GM21619 (cell line): ENCODE data around the gene JMJD1C.
"Not testable (repeated sequence)": the region's sequence is repeated elsewhere in the genome, so short reads cannot be mapped to it uniquely, and the experiment has no call there.

Source experiments
- ATAC-seq: cut with Tn5 transposase; IDR thresholded peaks from one replicate; pipeline ENCODE4 v1.9.1; 2021; ENCODE audit not compliant: unreplicated experiment

JMJD1C gene

GRCh38 chr10:63197344-63198092 lies 268.3 kb downstream of the JMJD1C start:
- ATAC-seq = no peak

- no peak for ATAC-seq
Measured at GRCh38 chr10:63192826-63193225, 273.0 kb downstream of the JMJD1C start.

- no peak for ATAC-seq
Measured at GRCh38 chr10:63175534-63175933, 290.2 kb downstream of the JMJD1C start.

GRCh38 chr10:63173468-63174232 lies 292.1 kb downstream of the JMJD1C start:
- peak; percentile 98 for ATAC-seq

GRCh38 chr10:63171926-63172325 lies 293.9 kb downstream of the JMJD1C start:
- ATAC-seq = no peak

- no peak for ATAC-seq
Measured at GRCh38 chr10:63171255-63171855, 294.4 kb downstream of the JMJD1C start.

GRCh38 chr10:63169624-63170023 lies 296.2 kb downstream of the JMJD1C start:
- ATAC-seq = no peak

GRCh38 chr10:63168821-63169462 lies 296.8 kb downstream of the JMJD1C start:
- ATAC-seq = no peak

- ATAC-seq = peak; percentile 62
Measured at GRCh38 chr10:63166742-63167258, 299.0 kb downstream of the JMJD1C start.

- ATAC-seq = no peak
Measured at GRCh38 chr10:63165249-63165648, 300.5 kb downstream of the JMJD1C start.

- no peak for ATAC-seq
Measured at GRCh38 chr10:63164166-63164623, 301.6 kb downstream of the JMJD1C start.

- ATAC-seq = no peak
Measured at GRCh38 chr10:63161592-63161991, 304.2 kb downstream of the JMJD1C start.

- ATAC-seq = peak; percentile 67
Measured at GRCh38 chr10:63157845-63158624, 307.7 kb downstream of the JMJD1C start.

GRCh38 chr10:63156236-63156635 lies 309.5 kb downstream of the JMJD1C start:
- ATAC-seq = no peak

- no peak for ATAC-seq
Measured at GRCh38 chr10:63155388-63156020, 310.3 kb downstream of the JMJD1C start.

GRCh38 chr10:63154546-63155387 lies 311.0 kb downstream of the JMJD1C start:
- no peak for ATAC-seq

- ATAC-seq = not testable (repeated sequence)
Measured at GRCh38 chr10:63153868-63154545, 311.8 kb downstream of the JMJD1C start.

GRCh38 chr10:63150745-63151144 lies 315.0 kb downstream of the JMJD1C start:
- ATAC-seq = no peak
